ENCODE results near the gene FBN1.

Gene FBN1

DNA sequence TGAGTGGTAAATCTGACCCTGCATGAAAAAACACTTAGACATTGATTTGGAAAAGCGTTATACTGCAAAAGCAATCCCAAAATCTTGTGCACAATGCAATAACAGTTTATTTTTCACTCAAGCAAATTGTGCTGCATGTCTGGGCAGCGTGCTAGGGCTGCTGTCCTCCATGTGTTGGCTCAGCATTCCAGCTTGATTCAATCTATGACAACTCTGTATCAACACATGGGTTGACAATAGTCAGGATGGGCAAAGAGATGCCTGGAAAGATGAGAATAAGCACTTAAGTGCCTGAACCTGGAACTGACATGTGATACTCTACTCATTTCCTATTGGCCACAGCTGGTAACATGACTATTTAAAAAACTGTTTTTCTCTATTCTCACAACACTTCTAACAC lies 262.5 kb downstream of the FBN1 start:
- no peaks in the 10 kb centered on the region for H3K79me2 ChIP-seq (ENCODE audit: low read length)
- H3K4me3 ChIP-seq (ENCODE audit: low read length): no peak overlapping the region
- H3K4me2 ChIP-seq (ENCODE audit: low read length): no peak overlapping the region
- peaks cover 6% of the 10 kb centered on the region; the same call in 1 of the 2 replicates for H3K9me3 ChIP-seq (ENCODE audit: insufficient read depth, low read length)
- H3K9ac ChIP-seq (ENCODE audit: low read length): no peak overlapping the region
- H4K20me1 ChIP-seq (ENCODE audit: insufficient read depth, low read length): no peaks in the 10 kb centered on the region
- TF ChIP-seq EZH2phosphoT487 (IDR thresholded peaks at IDR 0.05; ENCODE audit: low read depth): no peak
- no peak for TF ChIP-seq CTCF (IDR thresholded peaks at IDR 0.05; ENCODE audit: low read depth, low read length)
- no peak overlapping the region for H2AFZ ChIP-seq (ENCODE audit: low read depth, low read length)
- H3K4me1 ChIP-seq (ENCODE audit: low read length): peaks cover 18% of the 10 kb centered on the region
- no peaks in the 10 kb centered on the region for H3K27me3 ChIP-seq (ENCODE audit: low read depth, low read length)
- H3K36me3 ChIP-seq (replicated peaks; ENCODE audit: low read depth, low read length): peaks cover 11% of the 10 kb centered on the region
- H3K27ac ChIP-seq (ENCODE audit: low read length): no peak overlapping the region

- H3K4me3 ChIP-seq (ENCODE audit: low read length): no peak overlapping the region
- peaks cover 6% of the 10 kb centered on the region; the same call in 1 of the 2 replicates for H3K9me3 ChIP-seq (ENCODE audit: insufficient read depth, low read length)
- no peak overlapping the region for H3K27ac ChIP-seq (ENCODE audit: low read length)
- H2AFZ ChIP-seq (ENCODE audit: low read depth, low read length): no peak overlapping the region
- no peak overlapping the region for H3K9ac ChIP-seq (ENCODE audit: low read length)
- H3K79me2 ChIP-seq (ENCODE audit: low read length): no peaks in the 10 kb centered on the region
- H3K4me1 ChIP-seq (ENCODE audit: low read length): peaks cover 22% of the 10 kb centered on the region
- TF ChIP-seq EZH2phosphoT487 (IDR thresholded peaks at IDR 0.05; ENCODE audit: low read depth) (no peak), CTCF (IDR thresholded peaks at IDR 0.05; ENCODE audit: low read depth, low read length) (no peak)
- peaks cover 11% of the 10 kb centered on the region for H3K36me3 ChIP-seq (replicated peaks; ENCODE audit: low read depth, low read length)
- H3K4me2 ChIP-seq (ENCODE audit: low read length): no peak overlapping the region
- H4K20me1 ChIP-seq (ENCODE audit: insufficient read depth, low read length): no peaks in the 10 kb centered on the region
- no peaks in the 10 kb centered on the region for H3K27me3 ChIP-seq (ENCODE audit: low read depth, low read length)
These were observed 263.6 kb downstream of the FBN1 start for GRCh38 chr15:48381861-48382260.

DNA sequence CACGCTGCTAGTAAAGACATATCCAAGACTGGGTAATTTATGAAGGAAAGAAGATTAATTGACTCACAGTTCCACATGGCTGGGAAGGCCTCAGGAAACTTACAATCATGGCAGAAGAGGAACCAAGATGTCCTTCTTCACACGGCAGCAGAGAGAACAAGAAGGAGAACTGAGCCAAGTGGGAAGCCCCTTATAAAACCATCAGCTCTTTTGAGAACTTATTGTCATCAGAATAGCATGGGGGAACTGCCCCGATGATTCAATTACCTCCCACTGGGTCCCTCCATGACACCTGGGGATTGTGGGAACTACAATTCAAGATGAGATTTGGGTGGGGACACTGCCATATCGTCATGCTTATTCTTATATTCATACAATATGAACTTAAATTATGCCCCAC lies 265.3 kb downstream of the FBN1 start:
- TF ChIP-seq EZH2phosphoT487 (IDR thresholded peaks at IDR 0.05; ENCODE audit: low read depth) (no peak), CTCF (IDR thresholded peaks at IDR 0.05; ENCODE audit: low read depth, low read length) (no peak)
- Histone ChIP-seq H3K9ac (ENCODE audit: low read length) (no peak overlapping the region), H2AFZ (ENCODE audit: low read depth, low read length) (no peak overlapping the region), H3K27me3 (ENCODE audit: low read depth, low read length) (no peaks in the 10 kb centered on the region), H3K4me3 (ENCODE audit: low read length) (no peak overlapping the region), H3K27ac (ENCODE audit: low read length) (peak overlapping the region; percentile 3; the same call in 1 of the 2 replicates), H3K4me2 (ENCODE audit: low read length) (no peak overlapping the region), H3K9me3 (ENCODE audit: insufficient read depth, low read length) (peaks cover 6% of the 10 kb centered on the region; the same call in 1 of the 2 replicates), H3K4me1 (ENCODE audit: low read length) (peaks cover 22% of the 10 kb centered on the region), H4K20me1 (ENCODE audit: insufficient read depth, low read length) (no peaks in the 10 kb centered on the region), H3K36me3 (replicated peaks; ENCODE audit: low read depth, low read length) (peaks cover 11% of the 10 kb centered on the region), H3K79me2 (ENCODE audit: low read length) (no peaks in the 10 kb centered on the region)

DNA sequence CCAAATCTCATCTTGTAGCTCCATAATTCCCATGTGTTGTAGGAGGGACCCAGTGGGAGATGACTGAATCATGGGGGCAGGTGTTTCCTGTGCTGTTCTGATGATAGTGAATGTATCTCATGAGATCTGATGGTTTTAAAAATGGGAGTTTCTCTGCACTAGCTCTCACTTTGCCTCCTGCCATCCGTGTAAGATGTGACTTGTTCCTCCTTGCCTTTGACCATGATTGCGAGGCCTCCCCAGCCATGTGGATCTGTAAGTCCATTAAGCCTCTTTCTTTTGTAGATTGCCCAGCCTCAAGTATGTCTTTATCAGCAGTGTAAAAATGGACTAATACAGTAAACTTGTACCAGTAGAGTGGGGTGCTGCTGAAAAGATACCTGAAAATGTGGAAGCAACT lies 269.7 kb downstream of the FBN1 start:
- H3K9ac ChIP-seq (ENCODE audit: low read length): no peak overlapping the region

More for the DNA sequence above, 269.7 kb downstream of the FBN1 start:
- Histone ChIP-seq H3K27me3 (ENCODE audit: low read depth, low read length) (peaks cover 8% of the 10 kb centered on the region; the same call in 1 of the 2 replicates), H3K4me2 (ENCODE audit: low read length) (no peak overlapping the region), H4K20me1 (ENCODE audit: insufficient read depth, low read length) (no peaks in the 10 kb centered on the region), H3K9me3 (ENCODE audit: insufficient read depth, low read length) (peaks cover 6% of the 10 kb centered on the region; the same call in 1 of the 2 replicates), H3K27ac (ENCODE audit: low read length) (no peak overlapping the region), H3K4me1 (ENCODE audit: low read length) (peaks cover 21% of the 10 kb centered on the region), H3K79me2 (ENCODE audit: low read length) (no peaks in the 10 kb centered on the region), H2AFZ (ENCODE audit: low read depth, low read length) (no peak overlapping the region), H3K36me3 (replicated peaks; ENCODE audit: low read depth, low read length) (peaks cover 6% of the 10 kb centered on the region), H3K4me3 (ENCODE audit: low read length) (no peak overlapping the region)
- TF ChIP-seq CTCF (IDR thresholded peaks at IDR 0.05; ENCODE audit: low read depth, low read length) (no peak), EZH2phosphoT487 (IDR thresholded peaks at IDR 0.05; ENCODE audit: low read depth) (no peak)
